Upper lobe of right lung (tissue), 1 donor: ENCODE data around the gene TSPAN4. TPM values are rescaled to one million over a fixed set of nuclear protein-coding genes. Genes with fewer than 3 reads are reported as not detected.

Experiments used
- ATAC-seq: fragments of 200-7000 bp; cut with Tn5 transposase; one replicate; pipeline ENCODE4 v1.9.1; 2020; ENCODE audit warnings: mild to moderate bottlenecking, moderate library complexity
- DNase-seq: peaks from one replicate; pipeline ENCODE4 v3.0.0-alpha.2; 2020
- H3K27ac ChIP-seq: fragments of 200-600 bp; one replicate; pipeline ENCODE4 v1.8.0; 2022
- H3K27me3 ChIP-seq: fragments of 200-600 bp; one replicate; pipeline ENCODE4 v1.8.0; 2022; ENCODE audit warnings: mild to moderate bottlenecking
- H3K36me3 ChIP-seq: fragments of 200-600 bp; one replicate; pipeline ENCODE4 v1.8.0; 2022
- H3K4me1 ChIP-seq: fragments of 200-600 bp; one replicate; pipeline ENCODE4 v1.8.0; 2022
- H3K4me3 ChIP-seq: fragments of 200-600 bp; one replicate; pipeline ENCODE4 v1.8.0; 2022; ENCODE audit warnings: mild to moderate bottlenecking
- H3K9me3 ChIP-seq: fragments of 200-600 bp; one replicate; pipeline ENCODE4 v1.8.0; 2022
- intact Hi-C: fragments of 100-400 bp; cut with DNase I; formaldehyde crosslinking; loops from one replicate; pipeline ENCODE4 v1.11.0; 2022
- long read RNA-seq: library from polyadenylated mRNA; unstranded; transcript quantifications from one replicate; pipeline ENCODE4 v2.0.0, GENCODE V29; 2021
- total RNA-seq: library from RNA; stranded (reverse); fragmentation: NEBNext Ultra II Directional; extraction: Animal tissue kit (Norgen Biotek cat#: 25700); gene quantifications from one replicate; pipeline ENCODE4 v1.2.1, GENCODE V29; 2021
- TF ChIP-seq, protein P1 (sequence below): fragments of 200-600 bp; IDR thresholded peaks from one replicate; pipeline ENCODE4 v1.8.0; 2022; ENCODE audit warnings: antibody characterized with exemption
- donor health status: DM: no; HTN: yes; CAD: no; lungs with severe emphysema.

Gene TSPAN4, protein sequence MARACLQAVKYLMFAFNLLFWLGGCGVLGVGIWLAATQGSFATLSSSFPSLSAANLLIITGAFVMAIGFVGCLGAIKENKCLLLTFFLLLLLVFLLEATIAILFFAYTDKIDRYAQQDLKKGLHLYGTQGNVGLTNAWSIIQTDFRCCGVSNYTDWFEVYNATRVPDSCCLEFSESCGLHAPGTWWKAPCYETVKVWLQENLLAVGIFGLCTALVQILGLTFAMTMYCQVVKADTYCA
- total RNA-seq = 167 TPM
- long read RNA-seq, transcript TSPAN4-205 (9 exons, 1,426 nt) = minor isoform, 31 of 360 reads
- long read RNA-seq, transcript TSPAN4-207 (8 exons, 1,025 nt) = minor isoform, 7 of 360 reads
- long read RNA-seq, transcript TSPAN4-206 (9 exons, 1,430 nt) = minor isoform, 22 of 360 reads
- long read RNA-seq, transcript TSPAN4-203 (9 exons, 1,423 nt) = major isoform, 176 of 360 reads
- long read RNA-seq, partial matches to known transcripts = 28 of 360 reads
- long read RNA-seq, other reads (novel, unspliced or antisense) = 83 of 360 reads

DNA sequence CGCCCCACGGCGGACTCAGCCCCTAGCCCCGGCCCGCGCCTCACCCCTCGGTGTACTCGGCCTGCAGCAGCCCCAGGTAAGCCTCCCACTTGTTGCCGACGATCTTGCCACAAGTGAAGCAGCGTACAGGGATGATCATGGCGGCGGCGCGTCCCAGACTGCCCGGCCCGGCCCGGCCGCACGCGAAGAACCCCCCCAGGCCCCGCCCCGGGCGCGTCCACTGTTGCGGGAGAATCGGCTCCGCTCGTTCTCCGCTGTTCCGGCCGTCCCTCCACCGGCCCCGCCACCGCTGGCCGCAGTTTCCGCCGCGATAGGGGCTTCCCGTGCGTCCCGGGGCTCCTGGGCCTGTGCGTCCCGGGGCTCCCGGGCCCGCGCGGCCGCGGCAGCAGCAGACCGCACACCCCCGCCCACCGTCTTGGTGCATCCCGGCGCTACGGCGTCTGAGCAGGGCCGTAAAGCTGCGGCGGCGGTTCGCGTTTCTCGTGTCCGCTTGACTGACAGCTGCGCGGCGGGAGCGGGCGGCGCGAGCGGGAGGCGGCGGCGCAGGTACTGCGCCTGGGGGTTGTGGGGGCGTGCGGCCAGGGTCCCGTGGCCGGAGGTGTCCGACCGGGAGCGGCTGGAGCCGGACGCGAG is at the start of gene TSPAN4, which contains the start of gene POLR2L:
Gene TSPAN4, plus strand, starts transcription at position 483 of the 633 bp plus-strand sequence. CDS start 7,453 bp downstream, outside the sequence.
Gene POLR2L, minus strand, starts transcription at position 160 of the 633 bp plus-strand sequence. Its CDS starts 21 bp downstream, at position 139.
- peak; percentile 67 for ATAC-seq
- Histone ChIP-seq H3K4me3 (peak within 1 kb of the TSS; percentile 100), H3K9me3 (no peaks in the 10 kb centered on the region), H3K27ac (peak within 1 kb of the TSS; percentile 97), H3K27me3 (no peaks in the 10 kb centered on the region), H3K4me1 (peaks cover 47% of the 10 kb centered on the region), H3K36me3 (peaks cover 33% of the 10 kb centered on the region)
- intact Hi-C loops = no loop called here
- DNase-seq = peak; percentile 96
- TF ChIP-seq, protein P1, sequence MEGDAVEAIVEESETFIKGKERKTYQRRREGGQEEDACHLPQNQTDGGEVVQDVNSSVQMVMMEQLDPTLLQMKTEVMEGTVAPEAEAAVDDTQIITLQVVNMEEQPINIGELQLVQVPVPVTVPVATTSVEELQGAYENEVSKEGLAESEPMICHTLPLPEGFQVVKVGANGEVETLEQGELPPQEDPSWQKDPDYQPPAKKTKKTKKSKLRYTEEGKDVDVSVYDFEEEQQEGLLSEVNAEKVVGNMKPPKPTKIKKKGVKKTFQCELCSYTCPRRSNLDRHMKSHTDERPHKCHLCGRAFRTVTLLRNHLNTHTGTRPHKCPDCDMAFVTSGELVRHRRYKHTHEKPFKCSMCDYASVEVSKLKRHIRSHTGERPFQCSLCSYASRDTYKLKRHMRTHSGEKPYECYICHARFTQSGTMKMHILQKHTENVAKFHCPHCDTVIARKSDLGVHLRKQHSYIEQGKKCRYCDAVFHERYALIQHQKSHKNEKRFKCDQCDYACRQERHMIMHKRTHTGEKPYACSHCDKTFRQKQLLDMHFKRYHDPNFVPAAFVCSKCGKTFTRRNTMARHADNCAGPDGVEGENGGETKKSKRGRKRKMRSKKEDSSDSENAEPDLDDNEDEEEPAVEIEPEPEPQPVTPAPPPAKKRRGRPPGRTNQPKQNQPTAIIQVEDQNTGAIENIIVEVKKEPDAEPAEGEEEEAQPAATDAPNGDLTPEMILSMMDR = no peak

DNA sequence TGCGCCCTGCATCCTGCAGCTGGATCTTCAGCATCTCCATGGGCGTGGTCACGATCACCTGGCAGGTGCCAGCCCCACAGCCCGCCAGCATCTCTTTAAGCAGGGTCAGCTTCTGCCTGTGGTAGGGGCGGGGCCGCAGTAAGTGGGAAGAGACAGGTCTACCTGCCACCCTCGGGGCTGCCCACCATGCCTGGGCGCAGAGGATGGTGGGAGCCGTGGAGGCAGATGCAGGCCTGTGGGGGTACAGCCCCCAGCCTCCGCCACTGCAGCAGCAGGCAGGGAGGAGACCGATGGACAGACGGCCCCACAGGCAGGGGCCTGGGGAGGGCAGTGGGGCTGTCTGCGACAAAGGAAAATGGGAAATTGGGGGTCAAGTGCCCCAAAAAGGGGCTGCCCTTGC is 49.8 kb upstream of the TSPAN4 start:
- intact Hi-C loops = no loop called here
- TF ChIP-seq, protein P1 = no peak
- no peak for DNase-seq

DNA sequence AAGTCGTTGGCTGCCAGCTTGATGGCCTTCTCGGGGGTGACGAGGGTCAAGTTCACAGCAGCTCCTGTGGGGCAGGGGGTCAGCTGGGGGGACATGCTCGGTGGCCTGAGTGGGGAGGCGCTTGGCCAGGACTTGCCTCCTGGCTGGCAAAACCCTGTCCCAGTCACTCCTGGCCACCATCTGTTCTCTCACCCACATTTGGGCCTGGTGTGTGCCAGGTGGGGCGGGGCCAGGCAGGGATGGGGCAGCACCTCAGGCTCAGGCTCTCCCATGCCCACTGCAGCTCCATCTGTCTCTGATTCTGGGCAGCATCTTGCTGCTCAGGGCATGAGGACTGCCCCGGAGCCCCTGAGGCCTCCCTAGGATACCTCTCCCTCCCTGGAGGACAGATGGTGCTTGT is 49.1 kb upstream of the TSPAN4 start:
- DNase-seq (no peak), ATAC-seq (no peak)
- TF ChIP-seq, protein P1 = no peak
- H3K4me1 ChIP-seq = peaks cover 22% of the 10 kb centered on the region
- intact Hi-C loops = no loop called here
- H3K9me3 ChIP-seq = no peaks in the 10 kb centered on the region
- no peaks in the 10 kb centered on the region for H3K27me3 ChIP-seq
- peaks cover 7% of the 10 kb centered on the region for H3K36me3 ChIP-seq
- no peak overlapping the region for H3K4me3 ChIP-seq
- no peak overlapping the region for H3K27ac ChIP-seq

More for the DNA sequence above, 49.8 kb upstream of the TSPAN4 start:
- no peak for ATAC-seq
- Histone ChIP-seq H3K27me3 (no peaks in the 10 kb centered on the region), H3K9me3 (no peaks in the 10 kb centered on the region), H3K36me3 (peaks cover 7% of the 10 kb centered on the region), H3K27ac (no peak overlapping the region), H3K4me3 (no peak overlapping the region), H3K4me1 (peaks cover 22% of the 10 kb centered on the region)

DNA sequence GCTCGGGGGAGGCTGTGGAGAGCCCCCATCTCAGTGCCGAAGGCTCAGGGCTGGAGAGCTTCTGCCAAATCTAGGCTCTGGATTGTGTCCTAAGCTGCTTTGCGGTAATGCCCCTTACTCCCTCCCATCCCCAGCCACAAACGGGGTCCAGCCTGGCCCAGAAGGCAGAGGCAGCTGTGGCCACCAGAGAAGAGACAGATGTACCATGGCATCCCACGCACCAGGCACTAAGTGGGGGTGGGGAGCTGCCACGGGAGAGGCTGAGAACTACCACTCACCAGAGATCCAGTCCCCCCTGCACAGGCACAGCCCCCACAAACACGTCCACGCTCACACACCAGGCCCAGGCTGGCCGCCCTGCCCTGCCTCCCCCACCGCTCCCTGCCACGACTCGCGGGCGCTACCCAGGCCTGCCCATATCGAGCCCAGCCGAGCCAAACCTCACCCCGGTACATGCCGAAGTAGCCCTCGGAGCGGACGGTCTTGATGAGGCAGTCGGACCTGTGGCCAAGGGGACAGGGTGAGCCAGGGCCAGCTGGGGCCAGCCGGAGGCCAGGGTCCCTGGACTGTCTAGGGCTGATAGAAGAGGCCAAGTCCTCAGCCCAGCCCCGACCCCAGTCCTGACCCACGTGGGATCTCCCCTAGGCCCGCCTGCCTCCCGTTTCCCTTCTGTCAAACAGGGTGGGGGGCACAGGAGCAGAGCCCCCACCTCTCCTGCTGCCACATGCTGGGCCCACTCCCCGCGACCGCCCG is 48.5 kb upstream of the TSPAN4 start:
- no peak overlapping the region for H3K27ac ChIP-seq
- TF ChIP-seq, protein P1 = no peak
- H3K27me3 ChIP-seq = no peaks in the 10 kb centered on the region
- no peaks in the 10 kb centered on the region for H3K9me3 ChIP-seq
- peak overlapping the region; percentile 87 for H3K4me3 ChIP-seq
- ATAC-seq (no peak), DNase-seq (no peak)
- peaks cover 22% of the 10 kb centered on the region for H3K4me1 ChIP-seq
- H3K36me3 ChIP-seq = peaks cover 7% of the 10 kb centered on the region
- intact Hi-C loops = no loop called here
